HG02852 (cell line): Measurements from ENCODE around the gene GPD1L.
"Not testable (repeated sequence)": the region's sequence is repeated elsewhere in the genome, so short reads cannot be mapped to it uniquely, and the experiment has no call there.

Experiments used
- ATAC-seq: cut with Tn5 transposase; IDR thresholded peaks from one replicate; pipeline ENCODE4 v1.9.1; 2021; ENCODE audit warnings: mild to moderate bottlenecking, moderate library complexity; ENCODE audit not compliant: unreplicated experiment

The GPD1L gene

DNA sequence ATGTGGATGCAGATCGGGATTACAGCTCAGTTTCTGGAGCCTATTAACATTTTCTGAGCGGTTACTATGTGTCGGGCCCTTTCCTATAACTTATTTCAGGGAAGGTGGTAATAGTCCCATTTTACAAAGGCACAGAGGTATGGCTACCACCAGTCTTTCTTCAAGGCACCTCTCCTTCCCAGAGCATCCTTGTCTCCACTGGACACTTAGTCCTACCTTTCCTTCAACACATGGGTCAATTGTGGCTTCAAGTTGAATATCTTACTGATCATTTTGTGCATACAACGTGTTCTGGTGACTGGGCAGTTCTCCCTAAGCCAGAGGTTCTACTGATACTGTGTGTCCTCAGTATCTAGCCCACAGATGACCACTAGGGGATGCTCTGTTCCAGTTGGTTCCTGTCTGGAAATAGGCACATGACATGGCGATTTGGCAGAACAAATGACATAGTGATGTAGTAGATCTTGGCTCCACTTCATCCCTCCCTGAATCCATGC is 71.3 kb downstream of the GPD1L start:
- peak; percentile 75 for ATAC-seq

- no peak for ATAC-seq
These were observed 73.8 kb downstream of the GPD1L start for GRCh38 chr3:32180141-32180784.

- ATAC-seq, result no peak
These were observed 74.9 kb downstream of the GPD1L start for GRCh38 chr3:32181365-32181764.

DNA sequence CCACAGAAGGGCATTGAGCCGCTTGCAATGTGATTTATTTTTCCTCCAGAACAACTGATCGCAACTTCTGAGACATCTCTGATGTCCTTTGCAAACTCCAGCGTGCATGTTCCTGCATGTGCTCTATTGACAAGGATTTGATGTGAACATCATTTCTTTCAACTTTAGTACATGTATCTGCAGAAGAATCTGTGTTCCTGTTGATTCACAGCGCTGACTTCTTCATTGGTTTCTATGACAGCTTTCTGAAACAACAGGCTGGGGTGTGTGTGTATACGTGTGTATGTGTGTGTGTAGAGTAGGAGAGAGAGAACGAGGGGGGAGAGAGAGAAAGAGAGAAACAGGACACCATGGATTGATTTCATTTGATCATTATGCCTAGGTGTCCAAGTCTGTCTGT is 75.4 kb downstream of the GPD1L start:
- no peak for ATAC-seq

GRCh38 chr3:32184187-32184730 is 77.8 kb downstream of the GPD1L start:
- ATAC-seq, result no peak

GRCh38 chr3:32186097-32186496 is 79.7 kb downstream of the GPD1L start:
- no peak for ATAC-seq

DNA sequence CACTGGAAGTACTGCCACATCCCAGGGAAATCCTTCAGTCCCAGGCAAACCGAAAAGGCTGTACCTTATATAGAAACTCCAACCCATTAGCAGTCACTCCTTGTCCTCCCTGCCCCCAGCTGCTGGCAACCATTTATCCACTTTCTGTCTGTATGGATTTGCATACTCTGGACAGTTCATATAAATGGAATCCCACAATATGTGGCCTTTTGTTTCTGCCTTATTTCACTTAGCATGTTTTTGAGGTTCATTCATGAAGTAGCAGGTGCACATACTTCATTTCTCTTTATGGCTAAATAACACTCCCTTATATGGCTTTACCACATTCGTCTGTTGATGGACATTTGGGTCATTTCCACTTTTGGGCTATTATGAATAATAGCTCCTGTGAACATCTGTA is 80.5 kb downstream of the GPD1L start:
- ATAC-seq, result no peak

GRCh38 chr3:32189693-32190092 is 83.3 kb downstream of the GPD1L start:
- ATAC-seq, result no peak

DNA sequence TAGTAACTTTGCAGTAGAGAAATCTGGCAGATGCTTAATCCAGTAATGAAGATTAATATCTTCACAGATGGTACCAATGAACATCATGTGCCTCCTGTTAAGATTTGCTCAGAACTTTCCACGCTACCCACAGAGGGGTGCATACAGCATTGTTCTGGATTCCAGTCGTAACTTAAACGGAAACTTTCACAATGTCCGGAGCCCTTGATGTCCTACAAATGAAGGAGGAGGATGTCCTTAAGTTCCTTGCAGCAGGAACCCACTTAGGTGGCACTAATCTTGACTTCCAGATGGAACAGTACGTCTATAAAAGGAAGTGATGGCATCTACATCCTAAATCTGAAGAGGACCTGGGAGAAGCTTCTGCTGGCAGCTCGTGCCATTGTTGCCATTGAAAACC is 84.1 kb downstream of the GPD1L start:
- not testable (repeated sequence) for ATAC-seq

DNA sequence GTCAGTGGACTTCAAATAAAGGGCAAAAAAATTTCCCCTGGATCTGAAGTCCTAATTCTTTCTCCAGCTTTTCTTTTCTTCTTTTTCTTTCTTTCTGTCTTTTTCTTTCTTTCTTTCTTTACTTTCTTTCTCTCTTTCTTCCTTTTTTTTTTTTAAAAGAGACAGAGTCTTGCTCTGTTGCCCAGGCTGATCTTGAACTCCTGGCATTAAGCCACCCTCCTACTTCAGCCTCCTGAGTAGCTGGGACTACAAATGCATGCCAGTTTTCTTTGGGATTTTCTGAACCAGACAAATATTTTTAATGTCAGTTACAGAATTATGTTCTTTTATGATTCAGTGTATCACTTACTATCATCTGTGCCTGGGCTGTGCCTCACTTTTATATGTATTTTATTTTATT is 86.7 kb downstream of the GPD1L start:
- no peak for ATAC-seq

GRCh38 chr3:32194653-32195052 is 88.2 kb downstream of the GPD1L start:
- no peak for ATAC-seq

DNA sequence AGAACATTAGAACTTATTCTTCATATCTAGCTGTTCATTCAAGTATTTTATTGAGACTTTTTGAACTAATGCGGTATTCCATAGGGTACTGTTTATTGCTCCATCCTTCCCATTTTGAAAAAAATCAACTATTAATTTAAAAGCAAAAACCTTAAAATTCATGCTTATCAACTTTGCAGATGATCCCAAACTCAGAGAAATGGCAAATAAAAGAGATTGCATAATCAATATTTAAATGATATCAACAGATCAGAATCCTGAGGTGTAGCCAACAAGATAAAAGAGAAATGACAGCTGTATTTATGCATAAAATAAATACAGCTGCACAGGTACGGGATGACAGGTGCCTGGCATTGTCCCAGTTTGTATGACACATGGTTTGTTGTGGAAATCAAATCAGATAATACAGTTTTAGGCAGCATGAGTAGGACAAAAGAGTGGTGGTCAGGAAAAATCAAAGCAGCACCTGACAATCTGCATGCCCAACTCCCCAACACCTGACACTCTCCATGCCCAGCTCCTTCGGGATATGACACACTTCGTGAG is 89.6 kb downstream of the GPD1L start:
- no peak for ATAC-seq

DNA sequence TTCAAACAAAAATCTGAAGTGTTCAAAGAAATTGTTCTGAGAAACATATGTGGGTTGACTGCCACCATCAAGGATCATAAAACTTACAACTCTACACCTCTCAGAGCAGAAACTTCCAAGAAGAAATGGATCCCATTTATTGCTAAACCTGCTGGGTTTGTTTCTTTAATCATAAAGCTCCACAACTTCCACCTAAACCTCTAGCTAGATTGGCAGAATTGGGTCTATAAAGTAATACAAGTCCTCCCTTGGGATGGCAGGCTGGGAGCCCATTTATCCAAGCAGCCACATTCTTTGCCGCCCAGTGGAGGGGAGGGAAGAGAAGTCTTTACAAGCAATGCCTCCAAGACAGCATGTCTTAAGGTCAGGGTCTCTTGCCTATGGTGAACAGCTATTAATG is 91.6 kb downstream of the GPD1L start:
- ATAC-seq, result no peak

GRCh38 chr3:32198714-32199113 is 92.3 kb downstream of the GPD1L start:
- ATAC-seq, result no peak

DNA sequence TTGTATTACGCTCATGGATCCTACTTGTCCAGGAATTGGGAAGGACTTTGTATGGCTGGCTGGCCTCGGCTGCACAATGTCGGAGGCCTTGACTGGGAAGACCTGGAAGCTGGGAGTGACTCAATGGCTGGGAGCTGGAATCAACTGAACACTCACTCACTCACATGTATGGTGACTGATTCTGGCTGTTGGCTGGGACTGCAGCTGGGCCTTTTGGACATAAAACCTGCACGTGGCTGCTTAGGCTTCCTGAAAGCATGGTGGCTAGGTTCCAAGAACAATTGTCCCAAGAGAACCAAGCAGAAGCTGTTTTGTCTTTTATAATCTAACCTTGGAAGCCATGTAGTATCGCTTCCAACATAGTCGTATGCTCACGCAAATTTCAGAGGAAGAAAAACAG is 94.1 kb downstream of the GPD1L start:
- no peak for ATAC-seq

- no peak for ATAC-seq
These were observed 94.8 kb downstream of the GPD1L start for GRCh38 chr3:32200992-32201758.

GRCh38 chr3:32202496-32202895 is 96.1 kb downstream of the GPD1L start:
- no peak for ATAC-seq

- no peak for ATAC-seq
These were observed 97.4 kb downstream of the GPD1L start for GRCh38 chr3:32203854-32204253.

GRCh38 chr3:32208447-32208846 is 102.0 kb downstream of the GPD1L start:
- ATAC-seq, result no peak

- no peak for ATAC-seq
These were observed 108.8 kb downstream of the GPD1L start for GRCh38 chr3:32215185-32215584.

DNA sequence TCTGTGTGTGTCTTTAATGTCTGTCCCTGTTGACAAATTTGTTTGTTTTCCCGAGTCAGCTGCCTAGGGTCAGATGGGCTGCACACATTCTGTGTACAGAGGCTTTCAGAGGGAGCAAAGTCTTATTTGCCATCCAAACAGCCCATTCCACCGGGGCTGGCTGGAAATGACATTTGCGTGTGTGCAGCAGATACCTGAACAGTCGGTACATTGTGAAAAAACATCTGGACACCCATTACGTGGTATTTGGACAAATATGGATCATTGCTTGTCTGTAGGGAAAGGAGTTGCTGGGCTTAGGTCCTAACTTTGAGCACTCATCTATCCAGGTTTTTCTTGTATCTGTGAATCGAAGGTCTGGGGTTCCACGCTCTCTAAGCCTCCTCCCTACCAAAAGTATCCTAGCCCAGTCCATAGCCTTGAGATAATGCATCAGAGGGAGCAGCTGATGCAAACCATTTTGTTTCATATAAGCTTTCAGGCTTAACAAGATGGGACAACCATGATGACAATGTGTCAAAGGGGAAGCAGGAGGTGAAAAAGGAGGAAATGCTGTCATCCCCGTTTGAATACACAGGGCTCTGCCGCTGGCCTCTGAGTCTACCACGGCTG is 109.9 kb downstream of the GPD1L start:
- ATAC-seq, result no peak
